A549 treated with ZK216348 at 1 μM for 4 hours (cell line): ENCODE measurements around the gene HTT-AS. TPM values are rescaled to one million over a fixed set of nuclear protein-coding genes. Genes with fewer than 3 reads are reported as not detected.

Experiments
- total RNA-seq: library from RNA; stranded (reverse); fragments of 200-300 nt; extraction: Qiagen RNA extraction; gene quantifications from 5 replicates; pipeline ENCODE4 v1.2.3, GENCODE V29; 2022; ENCODE audit warnings: low read depth

Gene HTT-AS
- not detected in 5 replicates for total RNA-seq

GRCh38 chr4:3074078-3074845 is at the start of gene HTT-AS, which contains the start of gene HTT:
TSS of gene HTT-AS (minus strand) at chr4:3074538.
TSS of gene HTT (plus strand) at chr4:3074681. CDS start at chr4:3074826, 145 bp downstream.

Other genes starting within 250 kb of the HTT-AS start
- 69.7 to 92.1 TPM (median 81.8 TPM) in 5 replicates for gene ADD1, start 230.7 kb downstream of the HTT-AS start, total RNA-seq
- 25.2 to 30.4 TPM (median 27.5 TPM) in 5 replicates for gene NOP14, start 111.1 kb downstream of the HTT-AS start, total RNA-seq
- 1.1 to 1.9 TPM (median 1.6 TPM) in 5 replicates for gene GRK4, start 111.0 kb downstream of the HTT-AS start, total RNA-seq
- 9.8 to 13.4 TPM (median 12.3 TPM) in 5 replicates for gene HTT, start 143 bp upstream of the HTT-AS start, total RNA-seq
- 0.12 to 0.23 TPM (median 0.15 TPM) in 3 of 5 replicates, not detected in the others for gene MSANTD1, start 174.6 kb upstream of the HTT-AS start, total RNA-seq
- gene RGS12, start 218.5 kb upstream of the HTT-AS start, total RNA-seq: 7.3 to 14.7 TPM (median 12.0 TPM) in 5 replicates